GM12872 (cell line): Measurements from ENCODE around the gene ADH1C.

ENCODE experiments used
- CTCF ChIP-seq: IDR thresholded peaks from 3 replicates; pipeline ENCODE4 v1.5.1; 2011; ENCODE audit warnings: low read depth, mild to moderate bottlenecking, low read length, moderate library complexity; ENCODE audit not compliant: insufficient read depth

The ADH1C gene

GRCh38 chr4:99352602-99353537 lies at the start of gene ADH1C:
Gene ADH1C, minus strand, starts transcription at chr4:99352746. Its CDS starts 71 bp downstream, at chr4:99352675.
- TF ChIP-seq CTCF, result no peak

GRCh38 chr4:99400831-99401230 lies 48.3 kb upstream of the ADH1C start:
- TF ChIP-seq CTCF, result no peak

GRCh38 chr4:99399017-99399416 lies 46.5 kb upstream of the ADH1C start:
- TF ChIP-seq CTCF, result no peak

- TF ChIP-seq CTCF, result no peak
These were observed 43.2 kb upstream of the ADH1C start for GRCh38 chr4:99395595-99396364.

GRCh38 chr4:99394896-99395295 lies 42.4 kb upstream of the ADH1C start:
- TF ChIP-seq CTCF, result no peak

GRCh38 chr4:99390055-99390454 lies 37.5 kb upstream of the ADH1C start:
- no peak for TF ChIP-seq CTCF

- no peak for TF ChIP-seq CTCF
These were observed 37.1 kb upstream of the ADH1C start for GRCh38 chr4:99389606-99390005.
